NCI-H510A (cell line): ENCODE data around the gene MAP1B.

Experiments
- DNase-seq: peaks from one replicate; lab custom pipeline; 2025; lab: John Stamatoyannopoulos, UW

Gene MAP1B

DNA sequence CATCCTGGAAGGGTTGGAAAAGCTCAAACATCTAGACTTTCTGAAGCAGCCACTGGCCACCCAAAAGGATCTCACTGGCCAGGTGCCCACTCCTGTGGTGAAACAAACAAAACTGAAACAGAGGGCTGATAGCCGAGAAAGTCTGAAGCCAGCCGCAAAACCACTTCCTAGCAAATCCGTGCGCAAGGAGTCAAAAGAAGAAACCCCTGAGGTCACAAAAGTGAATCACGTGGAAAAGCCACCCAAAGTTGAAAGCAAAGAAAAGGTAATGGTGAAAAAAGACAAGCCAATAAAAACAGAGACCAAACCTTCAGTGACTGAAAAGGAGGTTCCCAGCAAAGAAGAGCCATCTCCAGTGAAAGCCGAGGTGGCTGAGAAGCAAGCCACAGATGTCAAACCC is 87.6 kb downstream of the MAP1B start:
- DNase-seq: no peak

DNA sequence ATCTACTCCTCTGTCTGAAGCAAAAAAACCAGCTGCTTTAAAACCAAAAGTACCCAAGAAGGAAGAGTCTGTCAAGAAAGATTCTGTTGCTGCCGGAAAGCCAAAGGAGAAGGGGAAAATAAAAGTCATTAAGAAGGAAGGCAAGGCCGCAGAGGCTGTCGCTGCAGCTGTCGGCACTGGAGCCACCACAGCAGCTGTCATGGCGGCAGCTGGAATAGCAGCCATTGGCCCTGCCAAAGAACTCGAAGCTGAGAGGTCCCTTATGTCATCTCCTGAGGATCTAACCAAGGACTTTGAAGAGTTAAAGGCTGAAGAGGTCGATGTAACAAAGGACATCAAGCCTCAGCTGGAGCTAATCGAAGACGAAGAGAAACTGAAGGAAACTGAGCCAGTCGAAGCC is 88.3 kb downstream of the MAP1B start:
- DNase-seq: no peak

- no peak for DNase-seq
These were observed 90.1 kb downstream of the MAP1B start for GRCh38 chr5:72197393-72197792.

DNA sequence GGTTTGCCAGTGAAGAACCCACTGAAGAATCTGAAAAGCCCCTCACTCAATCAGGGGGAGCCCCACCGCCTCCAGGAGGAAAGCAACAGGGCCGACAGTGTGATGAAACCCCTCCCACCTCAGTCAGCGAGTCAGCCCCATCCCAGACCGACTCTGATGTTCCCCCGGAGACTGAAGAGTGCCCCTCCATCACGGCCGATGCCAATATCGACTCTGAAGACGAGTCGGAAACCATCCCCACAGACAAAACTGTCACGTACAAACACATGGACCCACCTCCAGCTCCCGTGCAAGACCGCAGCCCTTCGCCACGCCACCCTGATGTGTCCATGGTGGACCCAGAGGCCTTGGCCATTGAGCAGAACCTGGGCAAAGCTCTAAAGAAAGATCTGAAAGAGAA is 92.4 kb downstream of the MAP1B start:
- DNase-seq: no peak

- DNase-seq: no peak
These were observed 95.1 kb downstream of the MAP1B start for GRCh38 chr5:72202331-72202825.

DNA sequence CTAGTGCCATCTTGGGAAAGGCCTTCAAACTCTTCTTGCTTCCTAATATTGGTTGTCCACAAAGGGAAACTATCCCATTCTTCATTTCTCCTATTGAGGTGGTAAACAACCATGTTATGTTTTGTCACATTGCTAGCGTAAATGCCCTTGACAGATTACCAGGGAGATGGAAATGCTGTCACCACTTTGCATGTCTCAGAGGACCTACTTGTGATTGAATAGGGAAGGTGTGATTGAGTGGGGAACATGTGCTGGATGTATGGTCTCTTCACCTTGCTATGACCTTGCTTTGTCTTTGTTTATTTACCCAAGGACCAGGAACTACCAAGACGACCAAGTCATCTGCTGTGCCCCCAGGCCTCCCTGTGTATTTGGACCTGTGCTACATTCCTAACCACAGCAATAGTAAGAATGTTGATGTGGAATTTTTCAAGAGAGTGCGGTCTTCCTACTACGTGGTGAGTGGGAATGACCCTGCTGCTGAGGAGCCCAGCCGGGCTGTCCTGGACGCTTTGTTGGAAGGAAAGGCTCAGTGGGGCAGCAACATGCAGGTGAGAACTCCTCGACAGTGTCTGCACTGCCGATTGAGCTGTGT is 96.1 kb downstream of the MAP1B start:
- no peak for DNase-seq

GRCh38 chr5:72204946-72205345 is 97.7 kb downstream of the MAP1B start:
- DNase-seq: no peak

DNA sequence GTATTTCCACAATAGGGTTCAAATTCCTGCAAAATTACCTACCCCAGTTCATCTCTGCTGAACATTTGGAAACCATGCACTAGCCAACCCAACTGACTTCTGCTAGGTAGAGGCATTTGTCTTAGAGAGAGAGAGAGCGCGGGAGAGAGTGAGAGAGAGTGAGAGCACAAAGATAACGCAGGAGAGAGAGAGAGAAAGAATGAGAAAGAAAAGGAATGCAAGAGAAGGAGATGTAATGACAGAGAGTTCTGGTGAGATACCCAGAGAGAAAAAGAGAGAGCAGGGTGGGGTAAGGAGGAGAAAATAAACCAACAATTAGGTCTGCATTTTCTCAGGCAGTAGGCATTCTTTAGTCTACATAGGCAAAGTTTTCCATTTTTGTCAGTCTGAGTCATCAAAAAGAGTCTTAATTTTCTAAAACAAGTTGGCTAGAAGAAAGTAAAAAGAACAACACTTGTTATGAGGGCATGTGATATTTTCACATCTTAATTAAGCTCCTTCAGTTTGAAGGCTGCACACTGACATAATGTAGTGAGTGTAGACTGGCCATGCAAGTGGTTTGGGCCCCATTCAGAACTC is 98.2 kb downstream of the MAP1B start:
- DNase-seq: no peak

DNA sequence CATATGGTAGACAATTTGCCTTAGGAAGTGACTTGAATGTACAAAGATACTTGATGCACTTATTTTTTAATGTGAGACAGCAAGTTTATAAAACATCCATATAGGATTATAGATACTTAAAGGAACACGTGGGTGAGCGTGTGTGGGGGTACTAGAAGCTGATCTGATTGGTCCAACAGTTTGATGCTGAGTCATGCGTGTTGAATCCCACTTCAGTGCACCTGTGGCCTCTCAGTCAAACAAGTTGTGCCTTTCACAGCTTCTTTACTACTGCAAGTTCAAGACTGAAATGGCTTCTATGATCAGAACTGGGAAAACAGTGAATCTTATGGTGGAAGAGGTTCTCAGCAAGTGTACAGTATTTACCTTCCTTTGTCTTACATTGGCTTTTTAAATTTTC is 98.9 kb downstream of the MAP1B start:
- no peak for DNase-seq

- DNase-seq: no peak
These were observed 99.7 kb downstream of the MAP1B start for GRCh38 chr5:72206994-72207393.

GRCh38 chr5:72208324-72208926 is 101.2 kb downstream of the MAP1B start:
- DNase-seq: no peak

DNA sequence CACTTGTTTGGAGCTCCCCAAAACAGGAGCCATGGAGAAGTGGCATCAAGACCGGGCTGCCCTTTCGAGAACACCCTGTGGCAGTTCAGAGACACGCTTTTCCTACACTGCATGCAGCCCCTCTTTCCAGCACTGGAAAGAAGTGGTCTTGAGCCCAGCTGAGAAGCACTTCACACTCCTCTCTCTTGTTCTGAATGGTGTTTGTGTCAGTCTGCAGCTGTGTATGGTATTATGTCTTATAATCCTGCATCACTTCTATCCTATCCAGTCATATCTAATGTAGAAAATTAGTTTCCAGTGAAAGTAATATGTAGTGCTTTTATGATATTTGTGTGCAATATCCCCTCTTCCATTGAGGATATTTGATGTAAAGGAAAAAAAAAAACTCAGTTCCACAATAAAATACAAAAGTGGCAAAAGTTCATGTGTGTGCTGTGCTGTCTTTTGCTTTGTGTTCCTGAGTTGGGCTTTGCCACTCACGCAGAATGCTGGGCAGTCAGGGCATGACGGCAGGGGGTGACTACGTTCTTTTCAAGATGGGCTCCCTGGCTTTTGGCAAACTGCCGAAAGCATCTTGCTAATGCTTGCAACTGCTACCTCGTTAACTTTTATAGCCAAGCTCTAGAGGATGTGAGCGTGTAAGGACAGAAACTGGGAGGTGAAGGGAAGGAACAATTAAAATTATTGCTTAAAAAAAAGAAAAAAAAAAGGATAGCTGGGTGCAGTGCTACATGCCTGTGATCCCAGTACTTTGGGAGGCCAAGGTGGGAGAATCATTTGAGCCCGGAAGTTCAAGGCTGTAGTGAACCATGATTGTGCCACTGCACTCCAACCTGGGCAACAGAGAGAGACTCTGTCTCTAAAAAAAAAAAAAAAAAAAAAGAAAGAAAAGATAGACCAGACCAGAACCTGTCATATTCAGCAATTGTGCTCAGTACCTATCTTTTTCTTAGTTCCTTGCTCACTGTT is 102.2 kb downstream of the MAP1B start:
- peak; percentile 9 for DNase-seq

- DNase-seq: no peak
These were observed 103.8 kb downstream of the MAP1B start for GRCh38 chr5:72210888-72211678.

DNA sequence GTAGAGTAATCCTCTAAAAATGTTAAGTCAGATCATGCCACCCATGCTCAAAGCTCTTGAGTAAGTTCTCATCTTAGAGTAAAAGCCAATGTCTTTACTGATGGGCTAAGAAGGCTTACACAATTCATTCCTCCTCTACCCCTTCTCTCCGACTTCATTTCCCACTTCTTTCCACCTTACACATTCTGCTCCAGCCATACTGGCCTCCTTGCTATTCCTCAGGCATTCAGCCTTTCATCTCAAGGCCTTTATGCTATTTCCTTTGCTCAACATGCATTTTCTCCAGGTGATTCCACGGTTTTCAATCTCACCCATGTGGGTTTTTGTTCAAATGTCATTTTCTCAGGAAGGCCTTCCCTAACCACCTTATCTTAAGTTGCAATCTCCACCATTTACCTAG is 104.9 kb downstream of the MAP1B start:
- no peak for DNase-seq

DNA sequence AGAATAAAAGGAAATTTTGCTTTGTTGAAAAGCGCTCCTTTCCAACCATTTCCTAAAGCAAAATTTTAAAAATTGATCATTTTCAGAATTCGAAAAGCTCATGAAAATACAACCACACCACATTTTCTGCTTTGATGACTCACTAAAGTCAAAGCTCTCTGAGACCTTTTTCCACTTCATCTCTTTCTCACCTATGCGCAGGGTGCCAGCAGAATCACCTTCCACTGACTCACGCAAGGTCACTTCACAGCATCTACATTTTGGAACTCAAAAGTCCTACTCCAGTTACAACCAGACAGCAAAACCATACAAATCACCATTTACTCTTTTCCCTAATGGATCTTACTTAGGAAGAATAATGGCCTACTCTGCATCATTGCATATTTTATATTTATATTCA is 106.2 kb downstream of the MAP1B start:
- DNase-seq: no peak

DNA sequence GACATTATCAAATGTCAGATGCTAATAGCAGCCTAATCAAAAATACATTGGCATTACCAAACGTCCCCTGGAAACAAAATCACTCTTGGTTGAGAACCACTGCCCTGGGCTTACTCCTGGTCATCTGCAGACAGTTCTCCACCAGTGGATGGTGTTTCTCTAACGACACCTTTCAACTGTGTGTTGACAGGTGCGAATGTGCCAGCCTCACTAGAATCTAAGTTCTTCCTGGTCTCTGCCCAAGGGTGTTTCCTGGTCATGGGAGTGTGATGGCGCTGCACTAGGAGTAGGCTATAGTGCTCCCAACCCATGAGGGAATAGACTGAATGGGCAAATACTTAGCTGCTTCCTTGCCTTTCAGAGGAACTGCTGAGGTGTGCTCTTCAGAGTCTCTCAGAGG is 106.9 kb downstream of the MAP1B start:
- no peak for DNase-seq

- DNase-seq: no peak
These were observed 109.5 kb downstream of the MAP1B start for GRCh38 chr5:72216756-72217155.

DNA sequence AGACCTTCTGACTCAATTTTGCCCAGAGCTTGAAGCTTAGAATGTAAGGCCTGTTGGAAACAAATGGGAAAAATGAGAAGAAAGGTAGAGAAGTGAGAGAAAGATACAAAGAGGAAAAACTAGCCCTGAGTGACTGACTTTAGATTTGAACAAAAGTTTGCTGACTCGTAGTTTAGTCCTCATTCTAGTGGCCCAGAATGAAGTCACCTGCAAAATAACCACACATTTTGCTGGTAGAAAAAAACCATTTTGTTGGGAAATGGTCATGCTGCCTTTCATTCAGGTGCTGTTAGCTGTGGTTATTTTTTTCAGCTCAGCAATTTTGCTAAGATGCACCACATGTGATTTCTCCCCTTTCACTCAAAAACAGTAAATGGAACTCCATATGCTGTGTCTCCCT is 113.8 kb downstream of the MAP1B start:
- DNase-seq: no peak

GRCh38 chr5:72221541-72221940 is 114.3 kb downstream of the MAP1B start:
- DNase-seq: no peak

GRCh38 chr5:72222521-72222920 is 115.2 kb downstream of the MAP1B start:
- DNase-seq: no peak

DNA sequence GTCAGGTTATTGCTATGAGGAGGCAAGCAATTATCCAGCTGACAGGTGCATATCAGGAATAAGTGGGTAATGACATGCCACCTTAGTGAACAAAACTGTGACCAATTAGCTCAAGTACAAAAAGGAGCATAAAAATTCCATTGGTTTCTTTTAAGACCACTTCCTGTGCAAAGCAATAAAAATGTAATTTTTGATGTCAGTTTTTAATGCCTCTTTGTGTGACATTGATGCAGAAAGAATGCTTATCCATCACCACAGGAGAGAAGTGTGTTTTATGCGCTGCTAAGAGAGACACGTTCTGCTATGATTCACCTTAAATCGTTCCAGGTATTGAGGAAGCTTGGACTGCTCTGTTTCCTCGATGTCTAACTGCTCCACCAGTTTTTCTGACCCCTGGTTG is 116.1 kb downstream of the MAP1B start:
- DNase-seq: no peak

- no peak for DNase-seq
These were observed 117.7 kb downstream of the MAP1B start for GRCh38 chr5:72224946-72225463.
